ENCODE results near the gene ALG13.
"Not testable (repeated sequence)": the region's sequence is repeated elsewhere in the genome, so short reads cannot be mapped to it uniquely, and the experiment has no call there.

ALG13 gene

GRCh38 chrX:111761578-111762135, 80.7 kb downstream of the ALG13 start:
- no peak for DNase-seq

GRCh38 chrX:111778591-111778990, 97.6 kb downstream of the ALG13 start:
- DNase-seq = no peak

GRCh38 chrX:111779582-111779981, 98.6 kb downstream of the ALG13 start:
- no peak for DNase-seq

- no peak for DNase-seq
These were observed 103.7 kb downstream of the ALG13 start for GRCh38 chrX:111784667-111785066.

GRCh38 chrX:111790054-111790453, 109.1 kb downstream of the ALG13 start:
- DNase-seq = not testable (repeated sequence)

All from NCI-H226 (cell line).